ENCODE results near the gene LRRC4C. TPM values are rescaled to one million over a fixed set of nuclear protein-coding genes. Genes with fewer than 3 reads are reported as not detected.
"Not testable (repeated sequence)": the region's sequence is repeated elsewhere in the genome, so short reads cannot be mapped to it uniquely, and the experiment has no call there.

LRRC4C gene
- polyA plus RNA-seq, 1 donor from 2014 or later = 24.3 TPM

- Histone ChIP-seq H3K9me3 (ENCODE audit: low read length) (no peaks in the 10 kb centered on the region), H3F3A (ENCODE audit: insufficient read depth, low read length, poor library complexity, severe bottlenecking) (no peaks in the 10 kb centered on the region), H3K4me3 (ENCODE audit: low read length) (no peak overlapping the region), H2AFZ (ENCODE audit: low read depth, low read length) (no peak overlapping the region), H4K20me1 (ENCODE audit: insufficient read depth) (no peaks in the 10 kb centered on the region), H3K9me2 (ENCODE audit: insufficient read depth, low read length) (no peaks in the 10 kb centered on the region), H3K27ac (ENCODE audit: low read length) (no peak overlapping the region), H3K4me2 (ENCODE audit: low read length) (no peak overlapping the region), H3K36me3 (ENCODE audit: insufficient read depth, low read length) (no peaks in the 10 kb centered on the region), H3K27me3 (ENCODE audit: insufficient read depth, low read depth, low read length) (no peaks in the 10 kb centered on the region), H3K9ac (ENCODE audit: low read length) (no peak overlapping the region), H3K79me2 (replicated peaks; ENCODE audit: insufficient read depth, low read length) (no peaks in the 10 kb centered on the region)
- no peak for TF ChIP-seq POLR2AphosphoS5 (IDR thresholded peaks at IDR 0.05)
- TF ChIP-seq EZH2 (IDR thresholded peaks at IDR 0.05; ENCODE audit: borderline replicate concordance, insufficient read depth, low read length, poor library complexity, severe bottlenecking) = no peak
- TF ChIP-seq EP300 (conservative IDR thresholded peaks at IDR 0.05; ENCODE audit: poor library complexity, severe bottlenecking) = no peak
- no peak for TF ChIP-seq REST (IDR thresholded peaks at IDR 0.05; ENCODE audit: borderline replicate concordance)
- TF ChIP-seq TAF1 (IDR thresholded peaks at IDR 0.05; ENCODE audit: low read depth) = no peak
- TF ChIP-seq, protein P1, sequence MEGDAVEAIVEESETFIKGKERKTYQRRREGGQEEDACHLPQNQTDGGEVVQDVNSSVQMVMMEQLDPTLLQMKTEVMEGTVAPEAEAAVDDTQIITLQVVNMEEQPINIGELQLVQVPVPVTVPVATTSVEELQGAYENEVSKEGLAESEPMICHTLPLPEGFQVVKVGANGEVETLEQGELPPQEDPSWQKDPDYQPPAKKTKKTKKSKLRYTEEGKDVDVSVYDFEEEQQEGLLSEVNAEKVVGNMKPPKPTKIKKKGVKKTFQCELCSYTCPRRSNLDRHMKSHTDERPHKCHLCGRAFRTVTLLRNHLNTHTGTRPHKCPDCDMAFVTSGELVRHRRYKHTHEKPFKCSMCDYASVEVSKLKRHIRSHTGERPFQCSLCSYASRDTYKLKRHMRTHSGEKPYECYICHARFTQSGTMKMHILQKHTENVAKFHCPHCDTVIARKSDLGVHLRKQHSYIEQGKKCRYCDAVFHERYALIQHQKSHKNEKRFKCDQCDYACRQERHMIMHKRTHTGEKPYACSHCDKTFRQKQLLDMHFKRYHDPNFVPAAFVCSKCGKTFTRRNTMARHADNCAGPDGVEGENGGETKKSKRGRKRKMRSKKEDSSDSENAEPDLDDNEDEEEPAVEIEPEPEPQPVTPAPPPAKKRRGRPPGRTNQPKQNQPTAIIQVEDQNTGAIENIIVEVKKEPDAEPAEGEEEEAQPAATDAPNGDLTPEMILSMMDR (IDR thresholded peaks at IDR 0.05; ENCODE audit: poor library complexity, severe bottlenecking) = no peak
- TF ChIP-seq RAD21 (conservative IDR thresholded peaks at IDR 0.05) = no peak
Observed at GRCh38 chr11:40537734-40538133, 921.7 kb downstream of the LRRC4C start.

- not testable (repeated sequence) for H3K9me3 ChIP-seq (ENCODE audit: low read length); H3K27me3 ChIP-seq (ENCODE audit: insufficient read depth, low read depth, low read length); H4K20me1 ChIP-seq (ENCODE audit: insufficient read depth); H3K27ac ChIP-seq (ENCODE audit: low read length); H3F3A ChIP-seq (ENCODE audit: insufficient read depth, low read length, poor library complexity, severe bottlenecking); H3K4me2 ChIP-seq (ENCODE audit: low read length); H3K4me3 ChIP-seq (ENCODE audit: low read length); H3K36me3 ChIP-seq (ENCODE audit: insufficient read depth, low read length); H3K79me2 ChIP-seq (replicated peaks; ENCODE audit: insufficient read depth, low read length); H2AFZ ChIP-seq (ENCODE audit: low read depth, low read length); H3K9ac ChIP-seq (ENCODE audit: low read length); H3K9me2 ChIP-seq (ENCODE audit: insufficient read depth, low read length)
Observed at GRCh38 chr11:40522080-40522479, 937.4 kb downstream of the LRRC4C start.

GRCh38 chr11:40517122-40517521 lies 942.3 kb downstream of the LRRC4C start:
- Histone ChIP-seq H3K79me2 (replicated peaks; ENCODE audit: insufficient read depth, low read length) (no peaks in the 10 kb centered on the region), H3K9me2 (ENCODE audit: insufficient read depth, low read length) (no peaks in the 10 kb centered on the region)

More at GRCh38 chr11:40517122-40517521, 942.3 kb downstream of the LRRC4C start:
- no peaks in the 10 kb centered on the region for H3K36me3 ChIP-seq (ENCODE audit: insufficient read depth, low read length)
- H3F3A ChIP-seq (ENCODE audit: insufficient read depth, low read length, poor library complexity, severe bottlenecking) = no peaks in the 10 kb centered on the region
- no peak overlapping the region for H3K9ac ChIP-seq (ENCODE audit: low read length)
- H4K20me1 ChIP-seq (ENCODE audit: insufficient read depth) = no peaks in the 10 kb centered on the region
- H3K27ac ChIP-seq (ENCODE audit: low read length) = no peak overlapping the region
- H2AFZ ChIP-seq (ENCODE audit: low read depth, low read length) = no peak overlapping the region
- TF ChIP-seq EZH2 (IDR thresholded peaks at IDR 0.05; ENCODE audit: borderline replicate concordance, insufficient read depth, low read length, poor library complexity, severe bottlenecking) (no peak), REST (IDR thresholded peaks at IDR 0.05; ENCODE audit: borderline replicate concordance) (no peak), SMC3 (conservative IDR thresholded peaks at IDR 0.05; ENCODE audit: poor library complexity) (no peak), RAD21 (conservative IDR thresholded peaks at IDR 0.05) (no peak), EP300 (conservative IDR thresholded peaks at IDR 0.05; ENCODE audit: poor library complexity, severe bottlenecking) (no peak), POLR2AphosphoS5 (IDR thresholded peaks at IDR 0.05) (no peak)
- TF ChIP-seq, protein P1 (IDR thresholded peaks at IDR 0.05; ENCODE audit: poor library complexity, severe bottlenecking) = no peak
- H3K9me3 ChIP-seq (ENCODE audit: low read length) = no peaks in the 10 kb centered on the region
- H3K27me3 ChIP-seq (ENCODE audit: insufficient read depth, low read depth, low read length) = no peaks in the 10 kb centered on the region
- no peak overlapping the region for H3K4me2 ChIP-seq (ENCODE audit: low read length)
- H3K4me3 ChIP-seq (ENCODE audit: low read length) = no peak overlapping the region

Data from neural cell (in vitro differentiated cells).